GM12878 (cell line): Measurements from ENCODE around the gene SLC17A7. TPM values are rescaled to one million over a fixed set of nuclear protein-coding genes. Genes with fewer than 3 reads are reported as not detected.

Experiments used
- ATAC-seq: fragments of 200-7000 bp; cut with Tn5 transposase; 3 replicates; pipeline ENCODE4 v1.9.1; 2020; ENCODE audit warnings: mild to moderate bottlenecking, moderate library complexity
- BruUV-seq: library from RNA; stranded (reverse); fragments of 400-500 nt; replicated peaks from 2 replicates; lab custom pipeline; 2021; lab: Mats Ljungman, UMichigan
- CTCF ChIA-PET: fragments of 300-600 bp; sonication (Branson Sonifier 250); formaldehyde crosslinking; extraction: SDS; loops from one replicate; lab custom pipeline; 2021; ENCODE audit warnings: inconsistent platforms; lab: Yijun Ruan, JAX
- POLR2A ChIA-PET: fragments of 350-600 bp; formaldehyde crosslinking; extraction: SDS; loops from one replicate; lab custom pipeline; 2021; ENCODE audit warnings: inconsistent platforms; lab: Charles Lee
- RAD21 ChIA-PET: fragments of 300-600 bp; sonication (Branson Sonifier 250); formaldehyde crosslinking; loops from one replicate; lab custom pipeline; 2023; ENCODE audit warnings: antibody characterized with exemption; ENCODE audit not compliant: unreplicated experiment; lab: Charles Lee
- SMC1A ChIA-PET: fragments of 300-600 bp; sonication (Branson Sonifier 250); formaldehyde crosslinking; loops from one replicate; lab custom pipeline; 2023; ENCODE audit not compliant: unreplicated experiment, uncharacterized antibody; lab: Charles Lee
- DNase-seq: peaks from one replicate; pipeline ENCODE4 v3.0.0-alpha.2; 2011; ENCODE audit warnings: low read depth, low spot score
- FAIRE-seq: peaks from 3 replicates; lab custom pipeline; 2011; peaks lifted over from hg19 to GRCh38; lab: Jason Lieb, UNC
- H2AFZ ChIP-seq: 2 replicates; pipeline ENCODE4 v1.6.0; 2011; ENCODE audit warnings: low read depth, low read length, control low read depth; ENCODE audit not compliant: control insufficient read depth
- H3K27ac ChIP-seq: 2 replicates; pipeline ENCODE4 v1.5.1; 2011; ENCODE audit warnings: control low read depth; ENCODE audit not compliant: control insufficient read depth, insufficient read depth
- H3K27me3 ChIP-seq, 2 experiments: replicated peaks in 1 of 2; 2 replicates each; pipeline versions ENCODE4 v1.6.0 to v1.6.1; 2011; ENCODE audit warnings: low read length in 1 of 2; ENCODE audit not compliant: control insufficient read depth in 2 of 2, insufficient read depth in 2 of 2
- H3K36me3 ChIP-seq, 2 experiments: 2 replicates each; pipeline ENCODE4 v1.5.1; 2011; ENCODE audit warnings: low read length in 1 of 2; ENCODE audit not compliant: control insufficient read depth in 2 of 2, insufficient read depth in 2 of 2
- H3K4me1 ChIP-seq: 2 replicates; pipeline ENCODE4 v1.6.1; 2011; ENCODE audit warnings: mild to moderate bottlenecking, low read length, moderate library complexity, mixed read lengths; ENCODE audit not compliant: control insufficient read depth, insufficient read depth
- H3K4me2 ChIP-seq: 2 replicates; pipeline ENCODE4 v1.6.0; 2011; ENCODE audit warnings: control low read depth; ENCODE audit not compliant: control insufficient read depth, insufficient read depth
- H3K4me3 ChIP-seq: fragments of 200-600 bp; sonication (generic); 2 replicates; pipeline ENCODE4 v1.5.1; 2016
- H3K79me2 ChIP-seq: 2 replicates; pipeline ENCODE4 v1.6.0; 2011; ENCODE audit warnings: low read length; ENCODE audit not compliant: control insufficient read depth, insufficient read depth
- H3K9ac ChIP-seq: 2 replicates; pipeline ENCODE4 v1.8.0; 2011; ENCODE audit warnings: low read length, control low read depth, mixed read lengths; ENCODE audit not compliant: control insufficient read depth, insufficient read depth
- H3K9me3 ChIP-seq: replicated peaks from 3 replicates; pipeline ENCODE4 v1.5.1; 2011; ENCODE audit warnings: mild to moderate bottlenecking, low read length; ENCODE audit not compliant: control insufficient read depth, insufficient read depth
- H4K20me1 ChIP-seq: 2 replicates; pipeline ENCODE4 v1.6.0; 2011; ENCODE audit not compliant: control insufficient read depth, insufficient read depth
- BHLHE40 ChIP-seq, 2 experiments: fragments of 450-650 bp in 1 of 2; IDR thresholded peaks; 2 replicates each; pipeline ENCODE4 v1.6.1; 2011 to 2017; ENCODE audit warnings: low read depth in 2 of 2, borderline replicate concordance in 1 of 2, improper control_type of control experiment in 1 of 2, low read length in 1 of 2, mild to moderate bottlenecking in 1 of 2
- CREB1 ChIP-seq: IDR thresholded peaks from 2 replicates; pipeline ENCODE4 v1.6.1; 2012; ENCODE audit warnings: low read depth, mild to moderate bottlenecking, inconsistent platforms
- CTCF ChIP-seq, 3 experiments: IDR thresholded peaks in 2 of 3; conservative IDR thresholded peaks in 1 of 3; 2 replicates each; pipeline ENCODE4 v1.5.1; 2011; ENCODE audit warnings: low read depth in 3 of 3, low read length in 3 of 3, mild to moderate bottlenecking in 3 of 3, control low read depth in 2 of 3, moderate library complexity in 2 of 3, inconsistent platforms in 1 of 3, mixed read lengths in 1 of 3; ENCODE audit not compliant: control insufficient read depth in 2 of 3, insufficient read depth in 1 of 3; ENCODE audit errors: extremely low read depth in 1 of 3
- ESRRA ChIP-seq: IDR thresholded peaks from 2 replicates; pipeline ENCODE4 v1.6.1; 2012; ENCODE audit warnings: mild to moderate bottlenecking, low read length, improper control_type of control experiment
- HDAC2 ChIP-seq: fragments of 200-600 bp; sonication (generic); IDR thresholded peaks from 2 replicates; pipeline ENCODE4 v1.6.1; 2017
- IRF4 ChIP-seq: IDR thresholded peaks from 2 replicates; pipeline ENCODE4 v1.6.1; 2011; ENCODE audit warnings: low read depth, low read length
- LARP7 ChIP-seq: fragments of 450-650 bp; IDR thresholded peaks from 2 replicates; pipeline ENCODE4 v1.6.1; 2017; ENCODE audit warnings: mild to moderate bottlenecking
- MTA3 ChIP-seq: IDR thresholded peaks from 2 replicates; pipeline ENCODE4 v1.6.1; 2012; ENCODE audit warnings: low read length, inconsistent platforms, borderline replicate concordance
- NKRF ChIP-seq: fragments of 450-650 bp; conservative IDR thresholded peaks from 2 replicates; pipeline ENCODE4 v1.6.1; 2017; ENCODE audit warnings: mild to moderate bottlenecking, moderate library complexity
- NR2F1 ChIP-seq: fragments of 450-650 bp; conservative IDR thresholded peaks from 2 replicates; pipeline ENCODE4 v1.6.1; 2017; ENCODE audit warnings: mild to moderate bottlenecking
- POLR2A ChIP-seq: IDR thresholded peaks from 2 replicates; pipeline ENCODE4 v1.6.1; 2011; ENCODE audit warnings: low read depth, mild to moderate bottlenecking, low read length
- RFX5 ChIP-seq: IDR thresholded peaks from 2 replicates; pipeline ENCODE4 v1.6.1; 2011; ENCODE audit warnings: low read depth, low read length, improper control_type of control experiment
- SMAD5 ChIP-seq: IDR thresholded peaks from 2 replicates; pipeline ENCODE4 v1.6.1; 2016; ENCODE audit warnings: antibody characterized with exemption, low read depth
- SMARCA5 ChIP-seq: fragments of 450-650 bp; IDR thresholded peaks from 2 replicates; pipeline ENCODE4 v1.6.1; 2017; ENCODE audit warnings: mild to moderate bottlenecking
- SPI1 ChIP-seq: IDR thresholded peaks from 2 replicates; pipeline ENCODE4 v1.6.1; 2011; ENCODE audit warnings: low read depth, mild to moderate bottlenecking, low read length, moderate library complexity, borderline replicate concordance; ENCODE audit not compliant: insufficient read depth
- TAF1 ChIP-seq: IDR thresholded peaks from 2 replicates; pipeline ENCODE4 v1.6.1; 2011; ENCODE audit warnings: mild to moderate bottlenecking, low read depth, low read length, borderline replicate concordance
- WRNIP1 ChIP-seq: IDR thresholded peaks from 2 replicates; pipeline ENCODE4 v1.6.1; 2011; ENCODE audit warnings: low read depth, low read length, improper control_type of control experiment, borderline replicate concordance
- YY1 ChIP-seq: IDR thresholded peaks from 2 replicates; pipeline ENCODE4 v1.6.1; 2011; ENCODE audit warnings: low read depth, mild to moderate bottlenecking, low read length
- ZBED1 ChIP-seq: IDR thresholded peaks from 2 replicates; pipeline ENCODE4 v1.6.1; 2016; ENCODE audit warnings: borderline replicate concordance
- ZNF207 ChIP-seq: fragments of 450-650 bp; IDR thresholded peaks from 2 replicates; pipeline ENCODE4 v1.6.1; 2014; ENCODE audit warnings: antibody characterized with exemption, mild to moderate bottlenecking, borderline replicate concordance
- ZNF24 ChIP-seq: fragments of 450-650 bp; IDR thresholded peaks from 2 replicates; pipeline ENCODE4 v1.6.1; 2017; ENCODE audit warnings: antibody characterized with exemption, mild to moderate bottlenecking
- WGBS: methylation state at CpG from one replicate; pipeline ENCODE4 v1.1.6; 2016; ENCODE audit warnings: low lambda C conversion rate; ENCODE audit not compliant: insufficient replicate concordance, insufficient coverage; ENCODE audit errors: missing lambda C conversion rate; 5-methylcytosine and 5-hydroxymethylcytosine counted together
- in situ Hi-C: fragments of 300-500 bp; cut with MboI; formaldehyde crosslinking; loops from 9 replicates; pipeline ENCODE4 v1.14.3; 2018; ENCODE audit warnings: mixed read lengths
- intact Hi-C: fragments of 100-400 bp; cut with micrococcal nuclease; formaldehyde crosslinking; loops from one replicate; pipeline ENCODE4 v1.14.2; 2022; ENCODE audit not compliant: unreplicated experiment
- polyA plus RNA-seq, 11 experiments: library from polyadenylated mRNA; depleted of rRNA in 4 of 11; unstranded in 6 of 11; stranded (reverse) in 5 of 11; fragments of >200 nt; fragmentation: Nextera tagmentation in 4 of 11; fragmentation: Illumina TruSeq in 1 of 11; extraction: Ambion mirVana in 4 of 11; extraction: Trizol in 1 of 11; gene quantifications; 1 replicate in 1 of 11; 2 replicates in 10 of 11; pipeline versions ENCODE4 v1.2.1 to v1.2.3, GENCODE V29; 2011 to 2016; ENCODE audit warnings: inconsistent platforms in 2 of 11, missing spikeins in 2 of 11, low read depth in 1 of 11
- total RNA-seq, 4 experiments: library from RNA; depleted of rRNA in 3 of 4; stranded (reverse); fragments of >200 nt in 3 of 4; fragmentation: Illumina TruSeq in 1 of 4; extraction: Trizol in 1 of 4; gene quantifications; 2 replicates each; pipeline versions ENCODE4 v1.2.1 to v1.2.3, GENCODE V29; 2013 to 2021

Gene SLC17A7
- total and polyA plus RNA-seq, 10 of the 15 experiments (the other 5 are each of a cell fraction or from before 2014, with no cell fraction given) = 0.03 to 0.24 (median 0.06) TPM; not detected in 6

- peaks cover 26 to 40% of the 10 kb centered on the region in 2 experiments for H3K36me3 ChIP-seq
- no peak overlapping the region for H2AFZ ChIP-seq
- SMC1A ChIA-PET = no interaction called here
- TF ChIP-seq ZNF207 (no peak), NKRF (0 out of 2 replicates have a peak, but pooled peaks have one; percentile 32), SMAD5 (peak; percentile 79), ESRRA (no peak), MTA3 (no peak), RFX5 (no peak), SPI1 (peak; percentile 29; the same call in 1 of the 2 replicates), CREB1 (0 out of 2 replicates have a peak, but pooled peaks have one; percentile 1), LARP7 (peak; percentile 25), IRF4 (0 out of 2 replicates have a peak, but pooled peaks have one; percentile 40), BHLHE40 (IDR thresholded peaks at IDR 0.05; ENCODE audit: borderline replicate concordance in 1 of 2, low read depth in 2 of 2, low read length in 1 of 2) (peak in 1 of 2 experiments; percentile 11; a peak in 1 of 4 replicates), WRNIP1 (no peak), ZBED1 (peak; percentile 49; the same call in 1 of the 2 replicates), SMARCA5 (peak; percentile 81), POLR2A (peak; percentile 72), YY1 (peak; percentile 91), TAF1 (peak; percentile 67; the same call in 1 of the 2 replicates), NR2F1 (0 out of 2 replicates have a peak, but pooled peaks have one; percentile 21), ZNF24 (no peak), HDAC2 (no peak), CTCF (IDR thresholded peaks at IDR 0.05 in 2 of 3, conservative IDR thresholded peaks at IDR 0.05 in 1 of 3; ENCODE audit: control insufficient read depth in 2 of 3, extremely low read depth in 1 of 3, insufficient read depth in 1 of 3, low read depth in 3 of 3, low read length in 3 of 3) (peak; percentile 49 to 68 (median 66))
These were observed 48.4 kb upstream of the SLC17A7 start for GRCh38 chr19:49489601-49490167.

More at GRCh38 chr19:49489601-49490167, 48.4 kb upstream of the SLC17A7 start:
- H3K4me3 ChIP-seq = peak overlapping the region; percentile 97
- FAIRE-seq (no peak), ATAC-seq (peak; percentile 59), DNase-seq (no peak)
- in situ Hi-C loops = no loop called here
- H3K9me3 ChIP-seq = no peaks in the 10 kb centered on the region; the same call in 2 of the 3 replicates
- peak overlapping the region; percentile 91 for H3K4me2 ChIP-seq
- BruUV-seq = no TSS peak
- peaks cover 41% of the 10 kb centered on the region for H3K79me2 ChIP-seq
- 1% methylated on average over 15 of the region's 15 CpGs for WGBS
- peak overlapping the region; percentile 95 for H3K9ac ChIP-seq
- intact Hi-C loops = loop anchor here (5.0 kb wide), 1 partner anchor 383 kb away; no protein-coding TSS in a partner anchor
- H3K27ac ChIP-seq = peak overlapping the region; percentile 83
- H3K4me1 ChIP-seq = peaks cover 16% of the 10 kb centered on the region
- RAD21 ChIA-PET = interaction anchor here (1.3 kb wide), 1 partner anchor 57 kb away, joined by 4 read pairs; no protein-coding TSS in a partner anchor
- peaks cover 13% of the 10 kb centered on the region for H4K20me1 ChIP-seq
- CTCF ChIA-PET = interaction anchor here (0.9 to 1.5 kb wide), 5 partner anchors 15 to 151 kb away, joined by 3 to 6 read pairs (median 5); partner anchors contain the start of gene RRAS
- no peaks in the 10 kb centered on the region for H3K27me3 ChIP-seq
- POLR2A ChIA-PET = interaction anchor here (0.6 to 2.7 kb wide), 2 partner anchors 9 to 79 kb away, joined by 4 to 11 read pairs; no protein-coding TSS in a partner anchor
